HL-60/S4 (cell line): ENCODE data around the gene RPL29.

ENCODE experiments used
- in situ Hi-C: fragments of 300-500 bp; cut with MboI; formaldehyde crosslinking; loops from 2 replicates; pipeline ENCODE4 v1.14.3; 2022; ENCODE audit warnings: low sequenced_read_pairs

Gene RPL29

DNA sequence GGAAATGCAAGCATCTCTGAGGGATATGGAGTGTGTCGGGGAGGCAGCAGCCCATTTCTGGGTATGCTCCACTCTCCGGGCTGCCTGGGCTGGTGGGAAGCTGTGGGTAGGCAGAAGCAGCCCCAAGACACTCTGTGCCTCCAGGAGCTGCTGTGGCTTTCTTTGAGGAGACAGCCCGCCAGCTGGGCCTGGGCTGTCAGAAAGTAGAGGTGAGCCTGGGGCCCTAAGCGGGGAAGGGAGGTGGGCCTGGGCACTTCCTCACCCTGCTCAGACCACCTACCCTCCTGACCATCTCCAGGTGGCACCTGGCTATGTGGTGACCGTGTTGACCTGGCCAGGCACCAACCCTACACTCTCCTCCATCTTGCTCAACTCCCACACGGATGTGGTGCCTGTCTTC is 10.6 kb downstream of the RPL29 start:
- in situ Hi-C loops = no loop called here

DNA sequence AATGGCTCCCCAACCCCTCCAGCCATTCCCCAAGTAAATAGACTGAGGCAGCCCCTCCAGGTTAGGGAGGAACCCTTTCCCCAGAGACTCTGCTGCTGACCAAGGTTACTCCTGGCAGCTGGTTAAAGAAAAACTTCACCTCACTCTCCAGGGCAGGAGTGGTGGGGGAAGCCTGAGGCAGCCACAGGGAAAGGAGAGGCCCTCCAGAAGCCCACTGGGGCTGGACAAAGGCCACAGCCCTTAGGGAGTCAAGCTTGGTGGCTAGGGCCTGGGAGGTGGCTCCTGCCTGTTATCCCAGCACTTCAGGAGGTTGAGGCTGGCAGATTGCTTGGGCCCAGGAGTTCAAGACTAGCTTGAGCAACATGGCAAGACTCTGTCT is 11.4 kb downstream of the RPL29 start:
- in situ Hi-C loops = no loop called here

DNA sequence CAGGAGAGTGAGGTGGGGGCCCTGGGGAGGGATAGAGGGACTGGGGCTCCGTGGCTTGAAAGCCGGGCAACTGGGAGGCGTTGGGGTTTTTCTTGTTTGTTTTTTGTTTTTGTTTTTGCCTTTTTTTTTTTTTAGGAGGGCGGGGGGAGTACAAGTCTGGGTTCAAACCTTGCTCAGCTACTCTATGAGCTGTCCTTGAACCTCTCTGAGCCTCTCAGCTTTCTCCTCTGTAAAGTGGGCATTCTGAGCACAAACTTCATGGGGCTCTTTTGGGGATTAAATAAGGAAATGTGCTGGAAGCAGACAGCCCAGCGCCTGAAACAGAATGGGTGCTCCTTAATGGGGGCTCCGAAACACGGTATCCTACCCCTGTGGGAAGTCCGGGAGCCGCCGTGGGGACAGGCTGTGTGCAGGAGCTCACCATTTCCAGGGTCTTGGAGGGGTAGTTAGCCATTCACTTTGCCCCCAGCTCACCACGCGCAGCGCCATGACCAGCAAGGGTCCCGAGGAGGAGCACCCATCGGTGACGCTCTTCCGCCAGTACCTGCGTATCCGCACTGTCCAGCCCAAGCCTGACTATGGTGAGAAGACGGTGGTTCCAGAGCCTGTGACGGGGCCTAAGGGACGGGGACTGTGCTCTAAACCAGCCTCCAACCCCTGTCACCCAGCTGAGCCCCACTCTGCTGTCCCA is 12.0 kb downstream of the RPL29 start:
- in situ Hi-C loops = no loop called here

DNA sequence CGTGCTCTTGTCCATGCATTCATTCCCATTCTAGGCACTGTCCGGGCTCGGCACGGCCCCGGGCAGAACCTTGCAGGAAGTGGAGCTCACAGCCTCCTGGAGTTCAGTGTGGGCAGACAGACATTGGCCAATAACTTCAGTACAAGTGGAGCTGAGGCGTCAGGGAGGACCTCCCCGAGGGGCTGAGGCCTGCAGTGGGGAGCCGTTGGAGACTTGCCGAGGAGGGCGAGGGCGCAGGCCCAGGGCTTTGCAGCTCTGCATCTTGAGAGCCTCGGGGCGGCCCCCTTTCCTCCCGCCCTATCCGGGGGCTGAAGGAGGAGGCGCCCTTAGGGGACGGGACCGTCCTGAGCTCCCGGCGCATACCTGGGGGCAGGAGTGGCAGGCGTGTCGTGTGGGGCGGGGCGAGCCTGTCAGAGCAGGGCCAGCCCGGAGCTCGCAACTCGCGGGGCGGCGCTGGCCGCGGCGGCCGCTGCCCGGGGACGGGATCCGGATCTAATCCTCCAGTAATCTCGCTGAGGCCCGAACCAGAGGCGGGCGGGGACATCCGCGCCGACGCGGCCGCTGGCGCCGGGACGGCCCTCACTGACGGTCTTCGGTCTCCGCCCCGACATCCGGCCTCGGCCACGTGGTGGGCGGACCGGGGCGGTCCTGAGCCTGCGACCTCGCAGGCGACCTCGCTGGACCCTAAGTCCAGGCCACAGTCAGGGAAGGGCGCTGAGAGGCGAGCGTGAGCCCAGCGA is 12.7 kb downstream of the RPL29 start, which contains the start of gene ACY1:
Gene ACY1 (plus strand): TSS at position 698 of the 740 bp plus-strand sequence. CDS start 530 bp downstream, outside the sequence.
- in situ Hi-C loops = no loop called here

DNA sequence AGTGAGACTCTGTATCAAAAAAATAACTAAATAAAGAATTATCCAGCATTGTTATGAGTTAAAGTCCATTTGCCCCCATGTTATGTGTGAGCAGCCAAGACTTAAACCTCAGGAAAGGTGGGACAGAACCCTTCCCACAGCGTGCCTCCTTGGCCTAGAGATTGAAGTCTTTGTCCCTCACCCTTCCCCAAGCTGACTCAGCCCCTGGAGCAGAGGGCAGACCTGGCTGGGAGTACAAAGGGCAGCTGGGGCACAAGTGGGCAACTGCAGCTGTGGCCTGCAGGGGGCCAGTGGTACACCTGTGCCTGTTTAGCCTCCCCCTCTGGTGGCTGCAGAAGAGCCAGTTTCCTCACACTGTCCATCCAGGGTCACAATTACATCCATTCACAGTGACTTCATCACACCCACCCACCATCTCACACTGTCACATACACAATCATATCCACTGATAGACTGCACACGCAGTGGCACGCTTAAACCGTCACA is 13.3 kb downstream of the RPL29 start:
- in situ Hi-C loops = no loop called here

DNA sequence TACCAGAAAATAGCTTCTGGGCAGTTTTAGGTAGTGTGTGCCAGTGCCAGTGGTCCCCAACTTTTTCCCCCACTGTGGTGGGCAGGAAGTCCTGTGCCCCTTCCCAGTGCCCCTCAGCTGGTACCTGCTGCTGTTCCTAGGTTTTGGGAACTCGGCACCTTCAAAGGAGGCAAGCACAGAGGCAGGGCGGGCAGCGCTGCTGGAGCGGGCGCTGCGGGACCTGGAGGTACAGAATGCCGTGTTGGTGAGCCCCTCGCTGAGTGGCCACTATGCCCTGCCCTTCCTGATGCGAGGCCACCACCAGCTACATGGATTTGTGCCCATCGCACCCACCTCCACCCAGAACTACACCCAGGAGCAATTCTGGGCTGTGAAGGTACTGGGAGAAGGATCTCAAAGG is 15.4 kb downstream of the RPL29 start:
- in situ Hi-C loops = no loop called here

DNA sequence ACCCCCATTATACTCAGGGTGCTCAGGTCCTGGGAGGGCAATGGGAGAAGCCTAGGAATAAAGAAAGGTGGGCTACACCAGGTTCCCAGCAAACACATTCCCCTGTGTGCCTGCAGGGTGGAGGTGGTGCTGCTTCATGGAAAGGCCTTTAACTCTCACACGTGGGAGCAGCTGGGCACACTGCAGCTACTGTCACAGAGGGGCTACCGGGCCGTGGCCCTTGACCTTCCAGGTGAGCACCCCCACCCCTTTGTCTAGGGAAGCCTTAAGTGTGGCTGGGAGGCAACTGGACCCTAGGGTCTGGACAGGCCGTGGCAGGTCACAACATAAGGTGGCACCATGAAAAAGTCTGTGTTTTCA is 17.6 kb downstream of the RPL29 start:
- in situ Hi-C loops = no loop called here

DNA sequence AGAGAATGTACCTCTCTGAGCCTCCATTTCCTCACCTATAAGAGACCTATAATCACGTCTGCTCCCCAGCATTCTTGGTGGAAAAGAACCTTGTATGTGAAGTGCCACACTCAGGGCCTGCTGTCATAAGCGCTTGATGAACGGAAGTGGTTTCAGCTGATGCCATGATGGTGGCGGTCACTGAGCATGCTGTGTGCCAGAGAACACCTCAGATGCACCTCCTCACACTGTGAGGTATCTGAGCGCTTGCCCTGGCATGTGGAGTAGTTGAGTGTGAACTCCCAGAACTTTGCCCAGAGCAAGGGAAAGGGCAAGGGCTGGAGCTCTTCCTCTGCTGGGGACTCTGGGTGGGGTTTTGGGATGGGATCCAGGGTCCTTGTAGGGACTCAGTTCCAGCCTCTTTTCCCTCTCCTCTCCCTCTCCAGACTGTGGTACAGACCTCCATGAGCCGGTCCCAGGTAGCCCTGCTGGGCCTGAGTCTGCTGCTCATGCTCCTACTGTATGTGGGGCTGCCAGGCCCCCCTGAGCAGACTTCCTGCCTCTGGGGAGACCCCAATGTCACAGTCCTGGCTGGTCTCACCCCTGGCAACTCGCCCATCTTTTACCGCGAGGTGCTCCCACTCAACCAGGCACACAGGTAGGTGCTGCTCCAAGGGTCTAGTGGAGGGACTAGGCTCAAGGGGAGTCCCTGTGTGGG is 18.1 kb downstream of the RPL29 start:
- in situ Hi-C loops = no loop called here

DNA sequence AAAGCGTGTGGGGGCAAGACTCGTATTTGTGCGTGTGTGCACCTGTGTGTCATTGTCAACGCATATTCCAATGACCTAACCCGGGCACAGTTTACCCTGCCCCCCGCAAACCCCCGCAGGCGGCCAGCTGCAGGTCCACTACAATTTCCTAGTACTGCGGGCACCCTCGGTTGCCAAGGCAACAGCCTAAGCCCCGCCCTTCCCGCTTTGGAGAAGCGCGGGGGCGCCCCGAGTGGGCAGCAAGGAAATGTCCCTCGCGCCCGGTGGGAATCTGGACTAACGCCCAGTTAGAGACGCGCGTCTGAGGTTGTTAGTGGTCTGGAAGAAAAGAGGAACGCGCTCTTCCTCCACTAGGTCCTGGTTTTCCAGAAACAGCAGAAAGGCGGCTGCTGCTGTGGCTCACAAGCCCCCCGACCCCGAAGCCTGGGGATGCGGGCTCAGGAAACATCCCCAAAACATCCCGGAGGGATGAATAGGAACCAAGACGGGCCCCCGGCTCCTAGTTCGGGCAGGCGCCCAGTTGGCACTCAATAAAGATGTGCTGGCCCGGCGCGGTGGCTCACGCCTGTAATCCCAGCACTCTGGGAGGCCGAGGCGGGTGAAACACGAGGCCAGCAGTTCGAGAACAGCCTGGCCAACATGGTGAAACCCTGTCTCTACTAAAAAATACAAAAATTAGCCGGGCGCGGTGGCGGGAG is 19.7 kb downstream of the RPL29 start:
- in situ Hi-C loops = no loop called here

DNA sequence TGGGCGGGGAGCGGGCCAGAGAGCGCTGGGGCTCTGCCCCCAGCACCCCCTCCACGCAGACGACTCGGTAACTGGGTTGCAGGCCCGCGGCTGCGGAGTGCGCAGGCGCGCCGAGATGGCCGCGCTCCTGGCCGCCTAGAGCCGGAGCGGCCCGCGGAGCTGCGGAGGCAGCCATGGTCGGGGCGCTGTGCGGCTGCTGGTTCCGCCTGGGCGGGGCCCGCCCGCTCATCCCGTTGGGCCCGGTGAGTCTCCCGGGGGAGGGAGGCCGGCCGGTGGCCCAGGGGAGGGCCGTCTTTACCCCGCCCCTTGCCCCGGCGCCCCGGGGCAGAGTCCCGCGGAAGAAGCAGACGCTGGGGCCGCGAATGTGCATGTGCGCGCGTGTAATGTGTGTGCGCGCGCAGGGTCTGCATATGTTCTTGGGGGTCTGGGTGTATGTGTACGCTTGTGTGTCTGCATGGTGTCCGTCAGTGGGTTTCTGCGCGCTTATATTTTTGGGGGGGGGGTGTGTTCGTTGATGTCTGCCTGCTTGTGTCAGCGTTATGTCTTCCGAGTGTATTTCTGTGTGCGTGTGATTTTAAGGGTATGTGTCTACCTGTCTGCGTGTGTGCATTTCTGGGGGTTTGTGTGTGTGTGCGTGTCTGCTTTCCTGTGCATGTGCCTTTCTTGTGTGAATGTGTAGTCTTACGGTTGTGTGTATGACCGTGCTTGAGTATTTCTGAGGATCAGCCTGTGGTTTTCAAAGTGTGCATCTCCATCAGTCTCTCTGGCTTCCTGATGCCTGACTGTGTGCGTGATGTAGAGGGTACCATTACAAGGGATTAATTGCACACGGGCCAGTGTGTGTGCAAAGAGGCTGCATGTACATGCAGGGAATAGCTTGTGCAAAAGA is 20.5 kb downstream of the RPL29 start, which contains the start of gene ABHD14A:
Gene ABHD14A (plus strand): TSS at position 102 of the 889 bp plus-strand sequence. CDS start 72 bp downstream, at position 174.
- in situ Hi-C loops = no loop called here

DNA sequence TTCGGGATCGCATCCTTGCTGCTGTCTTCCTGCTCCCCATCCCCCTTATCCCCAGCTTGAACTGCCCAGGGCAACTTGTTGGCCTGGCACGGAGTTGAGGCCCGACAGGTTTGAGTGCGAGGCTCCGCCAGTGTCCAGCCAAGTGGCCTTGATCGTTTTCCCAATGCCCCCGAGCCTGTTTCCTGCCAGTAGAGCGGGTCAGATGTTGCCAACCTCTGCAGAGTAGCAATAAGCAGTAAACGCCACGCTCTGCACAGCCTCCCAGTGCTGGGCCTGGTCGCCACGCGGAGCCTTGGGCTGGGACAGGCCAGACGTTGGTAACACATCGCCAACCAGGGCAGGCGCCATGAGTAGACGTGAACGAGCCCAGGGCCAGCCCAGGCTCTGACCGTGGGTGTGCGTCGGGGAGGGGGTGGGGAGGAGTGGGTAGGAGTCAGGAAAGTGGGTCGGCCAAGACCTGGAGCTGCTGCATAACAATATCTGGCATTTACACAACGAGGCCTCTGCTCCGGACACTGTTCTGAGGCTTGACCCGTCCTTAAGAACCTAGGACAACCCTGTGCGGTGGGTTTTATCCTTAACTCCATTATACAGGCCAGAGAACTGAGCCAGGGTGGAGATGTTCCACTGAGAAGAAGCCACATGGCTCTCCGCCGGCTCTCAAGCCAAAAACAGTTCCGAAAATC is 21.3 kb downstream of the RPL29 start:
- in situ Hi-C loops = no loop called here

DNA sequence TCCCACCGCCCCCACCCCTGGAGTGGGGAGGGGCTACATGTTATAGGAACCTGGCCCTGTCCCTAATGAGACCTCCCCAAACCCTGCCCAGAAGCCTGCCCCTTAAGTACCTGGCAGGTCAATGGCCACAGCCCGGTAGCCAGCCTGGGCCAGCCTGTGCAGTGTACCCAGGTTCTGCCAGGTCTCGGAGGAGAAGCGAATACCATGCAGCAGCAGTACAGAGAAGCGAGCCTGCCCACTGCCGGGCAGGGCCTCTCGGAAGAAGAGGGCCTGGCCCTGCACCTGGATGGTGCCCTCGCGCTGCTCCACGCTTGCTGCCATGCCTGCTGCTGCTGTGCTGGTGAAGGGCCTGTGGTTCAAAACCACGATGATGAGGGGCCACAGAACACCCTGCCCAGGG is 24.3 kb downstream of the RPL29 start:
- in situ Hi-C loops = no loop called here

DNA sequence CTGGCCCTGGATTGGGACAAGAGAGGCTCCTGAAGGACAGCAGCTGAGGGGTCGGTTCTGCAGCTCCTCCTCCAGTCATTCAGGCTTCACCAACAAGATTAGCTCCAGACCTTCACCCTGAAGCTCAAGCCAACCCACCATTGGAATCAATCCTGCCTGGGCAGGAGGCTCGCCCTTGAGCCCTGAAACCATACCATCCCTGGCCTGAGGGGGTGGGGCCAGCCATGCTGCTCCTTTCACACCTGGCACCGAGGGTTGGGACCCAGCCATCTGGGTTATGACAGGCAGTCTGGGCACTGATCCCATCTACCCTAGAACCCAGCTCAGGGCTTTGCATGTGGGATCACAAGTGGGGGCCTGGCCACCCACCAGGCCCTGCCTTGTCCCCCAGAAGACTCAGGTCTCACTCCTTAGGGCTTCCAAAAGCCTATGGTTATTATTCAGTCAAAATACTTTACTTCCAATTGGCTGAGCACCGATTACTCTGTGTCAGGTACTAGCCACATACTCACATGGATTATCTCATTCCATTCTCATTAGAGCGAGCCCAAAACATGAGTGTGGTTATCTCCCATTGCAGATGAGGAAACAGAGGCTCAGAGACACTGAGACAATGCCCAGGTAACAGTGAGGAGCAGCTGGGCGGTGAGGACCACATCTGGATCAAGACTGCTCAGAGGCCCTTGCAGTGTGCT is 24.9 kb downstream of the RPL29 start:
- in situ Hi-C loops = no loop called here

DNA sequence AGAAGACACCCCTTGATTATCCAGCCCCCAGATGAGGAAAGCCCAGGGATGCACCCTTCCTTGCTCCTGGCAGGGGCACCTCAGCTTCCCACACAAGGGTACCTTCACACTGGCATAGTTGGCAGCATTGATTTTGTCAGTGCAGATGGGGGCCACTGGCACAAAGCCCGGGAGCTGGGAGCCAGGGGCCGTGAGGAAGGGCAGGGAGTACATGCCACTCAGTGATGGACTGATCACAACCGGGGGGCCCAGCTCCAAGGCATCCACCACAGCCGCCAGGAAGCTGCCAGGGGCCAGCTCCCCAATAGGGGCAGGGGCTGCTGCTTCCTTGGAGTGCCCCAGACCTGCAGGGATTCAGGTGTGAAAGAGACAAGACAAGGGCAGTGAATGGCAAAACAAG is 25.9 kb downstream of the RPL29 start:
- in situ Hi-C loops = no loop called here

DNA sequence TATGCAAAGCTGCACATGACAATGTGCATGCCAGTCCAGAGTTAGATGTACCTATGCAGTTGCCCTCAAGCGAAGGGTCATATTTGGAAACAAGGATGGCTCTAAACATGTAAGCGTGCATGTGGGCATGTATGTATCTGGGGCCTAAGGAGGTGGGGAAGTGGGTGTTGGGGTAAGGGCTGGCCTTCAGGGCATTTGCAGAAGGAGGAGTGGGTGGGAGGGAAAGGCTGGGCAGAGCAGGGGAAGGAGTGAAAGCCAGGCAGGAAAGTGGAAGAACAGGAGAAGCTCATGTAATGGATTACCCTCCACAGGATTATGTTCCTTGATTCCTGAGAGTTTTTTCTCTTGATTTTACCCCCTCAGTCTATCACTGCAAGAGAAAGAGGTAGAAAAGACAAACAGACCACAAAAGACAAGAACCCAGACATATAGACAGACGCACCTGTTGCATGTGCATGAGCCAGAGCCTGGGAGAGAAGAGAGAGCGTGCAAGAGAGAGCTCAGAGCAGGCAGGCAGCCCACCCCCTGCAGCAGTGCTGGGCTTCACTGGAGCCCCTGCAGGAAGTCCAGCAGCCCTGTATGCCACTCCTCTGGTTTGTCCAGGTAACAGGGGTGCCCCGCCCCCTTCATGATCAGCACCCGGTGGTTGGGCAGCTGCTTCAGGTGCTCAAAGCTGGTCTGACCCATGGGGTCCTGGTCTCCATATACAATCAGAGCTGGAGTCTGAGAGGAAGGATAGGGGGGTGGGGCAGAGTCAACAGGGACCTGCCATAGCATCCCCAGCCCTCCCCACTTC is 26.6 kb downstream of the RPL29 start:
- in situ Hi-C loops = no loop called here

DNA sequence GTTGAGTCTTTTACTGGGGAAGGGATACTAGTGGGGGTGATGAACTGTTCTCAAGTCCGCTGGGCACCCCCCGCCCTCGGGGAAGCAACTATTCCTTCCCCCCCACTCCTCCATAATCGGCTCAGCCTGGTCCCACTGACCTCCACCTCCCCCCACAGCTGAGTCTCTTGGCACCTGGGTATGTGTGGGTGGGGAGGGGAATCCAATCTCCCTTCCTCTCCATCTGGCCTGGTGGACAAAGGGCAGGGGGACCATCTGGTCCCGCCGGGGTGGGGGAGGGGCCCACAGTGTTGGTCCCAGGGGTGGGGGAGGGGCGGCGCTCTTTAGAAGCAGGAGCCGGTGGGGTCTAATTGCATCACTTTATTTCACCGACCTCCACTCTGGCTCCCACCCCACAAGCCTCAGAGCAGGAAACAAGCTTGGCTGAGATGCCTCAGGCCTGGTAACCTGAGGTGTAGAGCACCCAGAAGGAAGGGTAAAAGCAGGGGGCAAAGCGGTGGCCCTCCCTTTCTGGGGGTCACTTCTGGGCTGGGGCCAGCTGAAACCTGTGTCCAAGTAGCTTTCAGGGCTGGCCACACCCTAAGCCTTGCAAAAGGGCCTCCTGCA is 27.4 kb downstream of the RPL29 start:
- in situ Hi-C loops = no loop called here

DNA sequence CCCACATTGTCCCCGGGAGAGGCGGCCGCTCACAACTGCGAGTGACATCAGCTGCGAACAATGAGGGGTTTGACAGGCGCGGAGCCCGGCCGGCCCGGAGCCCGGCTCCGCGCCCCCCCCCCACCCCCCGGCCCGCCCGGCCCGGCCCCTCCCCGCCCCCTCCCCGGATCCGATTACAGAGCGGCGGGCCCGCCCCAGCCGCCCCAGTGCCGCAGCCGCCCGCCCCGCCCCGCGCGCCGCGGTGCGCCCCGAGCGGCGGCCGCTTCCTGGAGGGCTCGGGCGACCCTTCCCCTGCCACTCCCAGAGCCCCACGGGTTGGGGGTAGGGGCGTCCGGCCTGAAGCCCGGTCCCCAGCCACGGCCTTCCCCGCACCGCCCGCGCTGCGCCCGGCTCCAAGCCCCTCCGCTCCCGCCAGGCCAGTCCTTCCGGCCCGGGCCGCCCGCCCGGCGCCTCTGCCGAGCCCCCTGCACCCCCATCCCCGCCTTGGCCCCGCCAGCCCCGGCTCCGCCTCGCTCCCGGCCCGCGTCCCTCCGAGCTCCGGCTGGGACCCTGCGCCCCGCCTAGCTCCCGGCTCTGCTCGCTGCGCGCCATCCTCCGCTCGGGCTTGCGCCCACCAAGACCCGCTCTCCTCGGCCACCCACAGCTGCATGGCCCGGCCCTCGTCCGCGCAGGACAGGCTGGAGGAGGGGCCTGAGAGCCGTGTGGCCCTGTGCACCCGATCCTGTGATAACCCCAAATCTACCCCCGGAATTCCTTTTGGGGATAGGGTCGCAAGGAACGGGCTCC is 28.1 kb downstream of the RPL29 start, which contains the start of gene PCBP4:
Gene PCBP4 (minus strand): TSS at position 71 of the 786 bp plus-strand sequence. CDS start 6,214 bp downstream, outside the sequence.
- in situ Hi-C loops = no loop called here
